OCI-LY7 (cell line): ENCODE data around the gene LRRFIP2. TPM values are rescaled to one million over a fixed set of nuclear protein-coding genes. Genes with fewer than 3 reads are reported as not detected.

Experiments
- BruUV-seq: library from RNA; stranded (reverse); fragments of 400-500 nt; replicated peaks from 2 replicates; lab custom pipeline; 2021; lab: Mats Ljungman, UMichigan
- CTCF ChIA-PET: fragments of 300-600 bp; sonication (Branson Sonifier 250); formaldehyde crosslinking; loops from one replicate; lab custom pipeline; 2022; ENCODE audit warnings: antibody characterized with exemption; ENCODE audit not compliant: unreplicated experiment; lab: Charles Lee
- POLR2A ChIA-PET: fragments of 300-600 bp; sonication (Branson Sonifier 250); formaldehyde crosslinking; loops from one replicate; lab custom pipeline; 2022; ENCODE audit warnings: antibody characterized with exemption; lab: Charles Lee
- DNase-seq: peaks from one replicate; pipeline ENCODE4 v3.0.0-alpha.2; 2015; ENCODE audit warnings: low spot score
- H2AFZ ChIP-seq: fragments of 200-600 bp; sonication (generic), shearing (Covaris generic); 2 replicates; pipeline ENCODE4 v1.6.1; 2014; ENCODE audit warnings: mild to moderate bottlenecking, antibody characterized with exemption, low read length, moderate library complexity
- H3K27ac ChIP-seq: fragments of 200-600 bp; sonication (generic); 2 replicates; pipeline ENCODE4 v1.5.1; 2014; ENCODE audit warnings: mixed run types, low read depth, mild to moderate bottlenecking, moderate library complexity, low read length, inconsistent platforms; ENCODE audit not compliant: poor library complexity, severe bottlenecking
- H3K36me3 ChIP-seq: fragments of 200-600 bp; sonication (generic); 2 replicates; pipeline ENCODE4 v1.6.1; 2014; ENCODE audit warnings: mild to moderate bottlenecking, antibody characterized with exemption, low read length, moderate library complexity, mixed read lengths; ENCODE audit not compliant: insufficient read depth
- H3K4me1 ChIP-seq: fragments of 200-600 bp; sonication (generic); 2 replicates; pipeline ENCODE4 v1.5.1; 2014; ENCODE audit warnings: mild to moderate bottlenecking, low read length; ENCODE audit not compliant: insufficient read depth, poor library complexity, severe bottlenecking
- H3K4me2 ChIP-seq: fragments of 200-600 bp; sonication (generic); 2 replicates; pipeline ENCODE4 v1.6.1; 2014; ENCODE audit warnings: mild to moderate bottlenecking, low read length
- H3K4me3 ChIP-seq: fragments of 200-600 bp; sonication (generic); 2 replicates; pipeline ENCODE4 v1.5.1; 2014; ENCODE audit warnings: mild to moderate bottlenecking, low read depth, low read length; ENCODE audit not compliant: poor library complexity, severe bottlenecking
- H3K79me2 ChIP-seq: fragments of 200-600 bp; sonication (generic); 2 replicates; pipeline ENCODE4 v1.6.1; 2016; ENCODE audit warnings: low read depth, mild to moderate bottlenecking, low read length, moderate library complexity, mixed read lengths; ENCODE audit not compliant: insufficient read depth
- H3K9me2 ChIP-seq: fragments of 200-600 bp; sonication (generic); 2 replicates; pipeline ENCODE4 v1.6.1; 2016; ENCODE audit warnings: mild to moderate bottlenecking, low read length, mixed read lengths; ENCODE audit not compliant: insufficient read depth
- H3K9me3 ChIP-seq: fragments of 200-600 bp; sonication (generic); 2 replicates; pipeline ENCODE4 v1.6.1; 2014; ENCODE audit warnings: mild to moderate bottlenecking, mixed run types, low read length, mixed read lengths
- H4K20me1 ChIP-seq: fragments of 200-600 bp; sonication (generic); 2 replicates; pipeline ENCODE4 v1.6.1; 2014; ENCODE audit warnings: mild to moderate bottlenecking, antibody characterized with exemption, low read length, moderate library complexity, mixed read lengths; ENCODE audit not compliant: insufficient read depth
- CTCF ChIP-seq: fragments of 200-600 bp; sonication (generic); conservative IDR thresholded peaks from 2 replicates; pipeline ENCODE4 v1.5.1; 2014; ENCODE audit warnings: mild to moderate bottlenecking, antibody characterized with exemption, low read length, moderate library complexity, mixed read lengths
- EZH2phosphoT487 ChIP-seq: fragments of 200-600 bp; sonication (generic); IDR thresholded peaks from 2 replicates; pipeline ENCODE4 v1.6.1; 2018; ENCODE audit warnings: low read depth, borderline replicate concordance, mild to moderate bottlenecking, mixed run types, antibody characterized with exemption, low read length, moderate library complexity, mixed read lengths
- intact Hi-C: fragments of 100-400 bp; cut with micrococcal nuclease; formaldehyde crosslinking; loops from one replicate; pipeline ENCODE4 v1.10.0; 2022; ENCODE audit not compliant: unreplicated experiment
- small RNA-seq: library from RNA; depleted of rRNA; stranded (forward); fragments of <200 nt; gene quantifications from one replicate; pipeline ENCODE3, GENCODE V24; 2014
- total RNA-seq, 2 experiments: library from RNA; depleted of rRNA in 1 of 2; stranded (reverse); fragments of >200 nt in 1 of 2; shearing (Covaris generic) in 1 of 2; gene quantifications; 2 replicates each; pipeline ENCODE4 v1.2.3, GENCODE V29; 2014 to 2022

Gene LRRFIP2
- total RNA-seq, 2 experiments from 2014 or later: 23.7 to 37.3 TPM

- no peak for DNase-seq
- H4K20me1 ChIP-seq: peaks cover 3% of the 10 kb centered on the region; the same call in 1 of the 2 replicates
- intact Hi-C loops: no loop called here
- TF ChIP-seq EZH2phosphoT487 (no peak), CTCF (no peak)
- CTCF ChIA-PET: interaction anchor here (1.2 kb wide), 1 partner anchor 9 kb away, joined by 3 read pairs; no protein-coding TSS in a partner anchor
- H3K27ac ChIP-seq: no peak overlapping the region
- BruUV-seq: no TSS peak
- peaks cover 93% of the 10 kb centered on the region for H3K36me3 ChIP-seq
- H2AFZ ChIP-seq: no peak overlapping the region
- H3K4me3 ChIP-seq: no peak overlapping the region
- POLR2A ChIA-PET: interaction anchor here (1.2 kb wide), 2 partner anchors 9 to 14 kb away, joined by 6 read pairs; no protein-coding TSS in a partner anchor
- no peaks in the 10 kb centered on the region for H3K9me2 ChIP-seq
- no peaks in the 10 kb centered on the region for H3K4me1 ChIP-seq
- H3K9me3 ChIP-seq: no peaks in the 10 kb centered on the region
- H3K79me2 ChIP-seq: no peaks in the 10 kb centered on the region
- H3K4me2 ChIP-seq: no peak overlapping the region
Measured at GRCh38 chr3:37015642-37016041, 158.7 kb downstream of the LRRFIP2 start.

DNA sequence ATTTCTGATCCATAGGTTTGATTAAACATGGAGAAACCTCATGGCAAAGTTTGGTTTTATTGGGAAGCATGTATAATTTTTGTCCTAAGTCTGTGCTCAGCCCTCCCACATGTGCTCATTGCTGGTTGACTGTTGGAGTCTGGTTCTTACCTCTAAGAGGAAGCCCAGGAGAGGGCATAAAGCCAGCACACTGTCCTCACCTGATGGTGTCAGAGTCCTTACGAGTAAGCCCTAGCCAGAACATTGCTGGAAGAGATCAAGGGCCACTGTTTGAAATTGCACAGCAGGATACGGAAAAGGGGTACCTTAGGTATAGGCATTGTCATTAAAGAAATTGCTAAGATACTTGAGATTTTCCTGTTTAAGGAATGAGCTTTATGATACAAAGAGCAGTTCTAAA lies 159.8 kb downstream of the LRRFIP2 start:
- no peak overlapping the region for H3K4me2 ChIP-seq
- intact Hi-C loops: no loop called here
- H3K36me3 ChIP-seq: peaks cover 89% of the 10 kb centered on the region
- no peaks in the 10 kb centered on the region for H3K4me1 ChIP-seq
- TF ChIP-seq EZH2phosphoT487 (no peak), CTCF (no peak)
- DNase-seq: no peak
- H3K4me3 ChIP-seq: no peak overlapping the region
- BruUV-seq: TSS peak; percentile 24
- ChIA-PET CTCF (no interaction called here), POLR2A (interaction anchor here (1.2 kb wide), 1 partner anchor 10 kb away, joined by 6 read pairs; no protein-coding TSS in a partner anchor)
- peaks cover 3% of the 10 kb centered on the region; the same call in 1 of the 2 replicates for H4K20me1 ChIP-seq
- H2AFZ ChIP-seq: no peak overlapping the region
- no peaks in the 10 kb centered on the region for H3K9me3 ChIP-seq
- H3K79me2 ChIP-seq: no peaks in the 10 kb centered on the region
- no peaks in the 10 kb centered on the region for H3K9me2 ChIP-seq
- H3K27ac ChIP-seq: no peak overlapping the region

Small RNA genes within 50 kb of the gene (small RNA-seq; reads per million reads assigned to genes)
- not detected for gene RF00019
- gene RNU6-1301P: not detected

Other genes with a start within 250 kb of the LRRFIP2 start
- 29.1 and 34.9 TPM in 2 replicates for gene TRANK1, start 229.5 kb downstream of the LRRFIP2 start, total RNA-seq (2014; rRNA removed; shearing (Covaris generic))
- 57.1 and 66.3 TPM in 2 replicates for gene TRANK1, start 229.5 kb downstream of the LRRFIP2 start, total RNA-seq (2022)
- 35.7 and 40.7 TPM in 2 replicates for gene EPM2AIP1, start 181.5 kb downstream of the LRRFIP2 start, total RNA-seq (2014; rRNA removed; shearing (Covaris generic))
- 31.7 and 39.1 TPM in 2 replicates for gene EPM2AIP1, start 181.5 kb downstream of the LRRFIP2 start, total RNA-seq (2022)
- gene MLH1, start 181.1 kb downstream of the LRRFIP2 start, total RNA-seq (2014; rRNA removed; shearing (Covaris generic)): 94.2 and 124 TPM in 2 replicates
- 96.5 and 102 TPM in 2 replicates for gene MLH1, start 181.1 kb downstream of the LRRFIP2 start, total RNA-seq (2022)
- gene GOLGA4, start 68.7 kb upstream of the LRRFIP2 start, total RNA-seq (2014; rRNA removed; shearing (Covaris generic)): 21.5 and 33.0 TPM in 2 replicates
- gene GOLGA4, start 68.7 kb upstream of the LRRFIP2 start, total RNA-seq (2022): 33.0 and 33.9 TPM in 2 replicates